Activated T-cell treated with anti-CD3 and anti-CD28 coated beads for 48 hours (primary cell): ENCODE measurements around the gene SLC39A11.
"Not testable (repeated sequence)": the region's sequence is repeated elsewhere in the genome, so short reads cannot be mapped to it uniquely, and the experiment has no call there.

Source experiments
- DNase-seq: peaks from one replicate; pipeline ENCODE4 v3.0.0-alpha.2; 2020; ENCODE audit warnings: low read depth

The SLC39A11 gene

DNA sequence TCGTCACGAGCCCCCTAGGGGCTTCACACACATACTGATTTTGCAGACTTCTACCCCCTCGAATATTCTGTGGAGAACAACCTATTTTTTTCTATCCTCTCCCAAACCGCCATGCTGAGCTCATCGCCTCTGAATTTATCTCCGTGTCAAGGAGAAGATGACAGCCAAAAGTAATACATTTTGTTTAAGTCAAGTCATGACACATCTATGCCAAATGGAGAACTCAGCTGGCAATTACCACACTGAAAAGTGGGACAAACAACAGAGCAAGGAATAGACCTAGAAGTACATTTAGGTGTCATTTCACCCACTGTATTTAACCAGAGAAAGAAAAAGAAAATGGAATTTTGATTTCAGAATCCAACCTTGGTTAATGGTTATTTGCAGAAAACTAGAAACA, 260.2 kb downstream of the SLC39A11 start:
- no peak for DNase-seq

- DNase-seq, result no peak
Measured at GRCh38 chr17:72829883-72830282, 262.6 kb downstream of the SLC39A11 start.

DNA sequence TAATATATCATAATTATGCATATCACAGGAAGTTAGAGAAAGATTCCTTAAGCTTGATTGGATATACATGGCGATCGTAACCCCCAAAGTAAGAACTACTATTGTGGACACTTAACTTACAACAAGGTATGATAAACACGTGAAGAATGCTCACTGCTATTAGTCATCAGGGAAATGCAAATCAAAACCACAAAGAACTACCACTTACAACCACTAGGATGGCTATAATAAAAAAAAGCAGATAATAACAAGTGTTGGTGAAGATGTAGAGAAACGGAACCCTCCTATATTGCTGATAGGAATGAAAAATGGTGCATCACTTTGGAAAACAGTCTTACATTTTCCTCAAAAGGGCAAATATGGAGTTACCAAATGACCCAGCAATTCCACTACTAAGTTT, 265.9 kb downstream of the SLC39A11 start:
- no peak for DNase-seq

- not testable (repeated sequence) for DNase-seq
Measured at GRCh38 chr17:72826059-72826458, 266.4 kb downstream of the SLC39A11 start.

DNA sequence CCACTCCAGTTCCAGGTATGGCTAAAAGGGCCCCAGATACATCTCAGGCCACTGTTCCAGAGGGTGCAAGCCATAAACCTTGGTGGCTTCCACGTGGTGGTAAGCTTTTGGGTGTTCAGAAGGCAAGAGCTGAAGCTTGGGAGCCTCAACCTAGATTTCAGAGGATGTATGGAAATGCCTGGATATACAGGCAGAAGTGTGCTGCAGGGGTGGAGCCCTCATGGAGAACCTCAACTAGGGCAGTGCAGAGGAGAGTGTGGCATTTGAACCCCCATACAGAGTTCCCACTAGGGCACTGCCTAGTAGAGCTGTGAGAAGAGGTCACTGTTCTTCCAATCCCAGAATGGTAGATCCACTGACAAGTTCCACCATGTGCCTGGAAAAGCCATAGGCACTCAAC, 267.3 kb downstream of the SLC39A11 start:
- no peak for DNase-seq

GRCh38 chr17:72824267-72824666, 268.2 kb downstream of the SLC39A11 start:
- DNase-seq, result not testable (repeated sequence)

- DNase-seq, result no peak
Measured at GRCh38 chr17:72822358-72823023, 270.0 kb downstream of the SLC39A11 start.

GRCh38 chr17:72816406-72816805, 276.1 kb downstream of the SLC39A11 start:
- DNase-seq, result no peak

- DNase-seq, result no peak
Measured at GRCh38 chr17:72813481-72813880, 279.0 kb downstream of the SLC39A11 start.

DNA sequence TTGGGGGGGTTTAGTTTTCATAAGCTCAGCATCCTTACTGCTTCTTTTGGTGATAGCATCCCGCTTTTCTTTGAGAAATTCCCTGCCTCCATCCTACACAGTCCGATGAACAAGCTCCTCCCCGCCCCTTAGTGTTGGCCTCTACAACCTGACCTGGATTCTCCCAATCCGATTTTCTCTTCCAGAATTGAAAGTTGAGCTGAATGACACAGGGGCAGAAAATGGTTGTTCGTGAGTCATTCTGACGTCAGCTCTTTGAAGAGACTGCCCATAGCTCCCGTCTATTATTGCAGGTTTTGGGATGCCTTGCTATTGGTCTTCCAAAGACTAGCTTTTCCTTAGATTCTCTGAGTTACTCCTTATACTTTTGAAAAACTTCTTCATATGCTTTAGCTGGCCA, 279.7 kb downstream of the SLC39A11 start:
- no peak for DNase-seq

GRCh38 chr17:72811976-72812687, 280.4 kb downstream of the SLC39A11 start:
- DNase-seq, result no peak

DNA sequence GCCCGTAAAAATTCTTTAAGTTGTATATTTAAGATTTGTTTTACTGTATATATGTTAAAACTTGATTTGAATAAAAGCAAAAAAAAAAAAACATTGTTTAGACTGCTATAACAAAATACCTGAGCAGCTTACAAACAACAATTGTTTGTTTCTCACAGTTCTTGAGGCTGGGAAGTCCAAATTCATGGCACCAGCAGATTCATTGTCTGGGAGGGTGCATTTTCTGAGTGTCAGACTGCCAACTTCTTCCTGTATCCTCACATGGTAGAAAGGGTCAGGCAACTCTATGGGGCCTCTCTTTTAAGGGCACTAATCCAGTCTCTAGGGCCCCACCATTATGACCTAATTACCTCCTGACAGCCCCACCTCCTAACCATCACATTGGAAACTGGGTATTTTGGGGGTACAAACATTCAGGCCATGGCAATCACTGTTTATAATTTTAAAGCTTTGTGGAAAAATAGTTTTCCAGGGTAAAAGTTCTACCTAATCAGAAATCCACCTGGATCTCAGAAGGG, 281.4 kb downstream of the SLC39A11 start:
- DNase-seq, result no peak

DNA sequence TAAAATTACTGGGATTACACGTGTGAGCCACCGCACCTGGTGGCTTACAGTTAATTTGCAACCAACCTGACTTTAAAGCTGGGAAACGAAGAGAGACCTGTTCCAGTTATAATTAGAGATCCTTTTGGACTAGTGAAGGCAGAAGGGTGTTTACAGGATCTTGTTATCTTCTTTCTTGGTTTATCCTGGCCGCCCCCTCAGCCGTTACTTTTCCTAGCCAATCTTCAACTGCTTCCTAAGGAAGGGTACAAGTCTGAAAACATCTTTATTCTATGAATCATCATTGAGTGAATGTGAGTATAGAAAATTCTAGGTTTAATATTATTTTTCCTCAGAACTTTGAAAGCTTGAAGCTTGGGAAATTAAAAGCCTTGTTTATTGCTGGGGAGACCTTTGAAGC, 286.5 kb downstream of the SLC39A11 start:
- no peak for DNase-seq

GRCh38 chr17:72804949-72805707, 287.4 kb downstream of the SLC39A11 start:
- no peak for DNase-seq

DNA sequence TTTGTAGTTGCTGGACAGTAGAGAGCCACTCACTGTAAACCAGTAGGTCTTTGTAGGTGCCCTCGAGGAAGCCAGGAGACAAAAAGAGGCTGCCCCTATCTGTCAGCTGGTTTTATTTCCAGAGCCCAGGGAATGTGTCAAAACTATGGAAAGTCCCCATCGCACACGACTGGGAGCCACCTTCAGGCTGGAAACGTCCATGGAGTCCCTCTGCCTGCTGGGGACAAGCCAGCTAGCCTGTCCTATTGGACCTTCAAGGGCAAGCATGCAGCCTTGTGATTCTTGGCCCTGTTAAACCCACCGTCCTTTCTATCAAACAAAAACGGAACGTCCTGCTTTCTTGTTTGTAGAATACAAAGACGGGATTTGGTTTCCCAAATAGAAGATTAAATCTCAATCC, 289.8 kb downstream of the SLC39A11 start:
- DNase-seq, result no peak

DNA sequence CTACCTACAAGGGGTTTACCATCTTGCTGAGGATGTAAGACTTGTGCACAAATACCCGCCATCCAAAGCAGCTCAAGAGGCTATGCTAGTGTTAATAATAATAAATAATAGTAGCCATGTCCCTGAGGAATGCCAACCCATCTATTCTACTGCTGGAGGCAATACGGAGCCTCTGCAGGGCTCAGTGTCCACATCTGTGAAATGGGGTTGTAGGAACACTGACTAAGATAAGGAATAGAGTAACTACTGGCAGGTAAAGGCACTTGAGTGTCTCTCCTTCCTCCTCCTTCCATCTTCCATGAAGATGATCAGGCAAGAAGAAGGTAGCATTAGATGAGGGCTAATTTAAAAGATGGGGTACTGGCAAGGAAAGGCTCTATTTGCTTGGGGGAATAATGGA, 295.3 kb downstream of the SLC39A11 start:
- DNase-seq, result no peak

GRCh38 chr17:72795941-72796340, 296.5 kb downstream of the SLC39A11 start:
- no peak for DNase-seq

DNA sequence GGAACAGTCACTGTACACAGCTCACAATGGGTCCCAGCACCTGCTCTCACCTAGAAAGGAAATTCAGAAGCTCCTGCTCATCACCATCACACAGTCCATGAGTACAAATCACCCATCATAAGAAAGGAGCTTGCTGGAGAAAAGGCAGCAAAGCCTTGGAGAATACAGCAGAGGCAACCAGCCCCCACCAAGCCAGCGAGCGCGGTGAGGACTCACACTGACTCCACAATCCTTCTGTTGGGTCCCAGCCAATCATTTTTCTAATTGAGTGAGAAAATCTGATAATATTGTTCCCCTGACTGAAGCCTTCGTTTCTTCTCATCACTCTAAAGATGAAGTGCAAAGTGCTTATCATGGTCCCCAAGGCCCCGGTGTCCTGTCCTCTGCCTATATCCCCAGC, 298.3 kb downstream of the SLC39A11 start:
- DNase-seq, result no peak

- DNase-seq, result no peak
Measured at GRCh38 chr17:72792771-72793170, 299.7 kb downstream of the SLC39A11 start.

GRCh38 chr17:72790190-72790589, 302.3 kb downstream of the SLC39A11 start:
- DNase-seq, result no peak

DNA sequence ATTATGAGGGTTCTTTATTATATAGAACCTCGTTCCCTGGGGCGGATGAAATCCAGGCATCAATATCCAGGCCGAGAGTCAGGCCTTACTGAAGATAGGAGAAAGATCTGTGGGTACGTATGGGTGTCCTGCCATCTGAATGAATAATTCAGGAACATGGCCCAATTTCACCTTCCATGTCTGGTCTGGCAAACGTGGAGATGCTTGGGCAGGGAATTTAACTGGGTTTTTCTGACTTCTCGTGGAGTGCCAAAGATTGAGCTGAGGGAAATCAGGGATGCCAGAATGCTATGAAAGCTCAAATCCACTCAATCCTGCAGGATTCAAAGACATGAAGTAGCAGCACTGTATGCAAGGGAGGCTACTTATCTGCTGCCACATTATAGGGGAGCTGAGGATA, 302.8 kb downstream of the SLC39A11 start:
- DNase-seq, result no peak

DNA sequence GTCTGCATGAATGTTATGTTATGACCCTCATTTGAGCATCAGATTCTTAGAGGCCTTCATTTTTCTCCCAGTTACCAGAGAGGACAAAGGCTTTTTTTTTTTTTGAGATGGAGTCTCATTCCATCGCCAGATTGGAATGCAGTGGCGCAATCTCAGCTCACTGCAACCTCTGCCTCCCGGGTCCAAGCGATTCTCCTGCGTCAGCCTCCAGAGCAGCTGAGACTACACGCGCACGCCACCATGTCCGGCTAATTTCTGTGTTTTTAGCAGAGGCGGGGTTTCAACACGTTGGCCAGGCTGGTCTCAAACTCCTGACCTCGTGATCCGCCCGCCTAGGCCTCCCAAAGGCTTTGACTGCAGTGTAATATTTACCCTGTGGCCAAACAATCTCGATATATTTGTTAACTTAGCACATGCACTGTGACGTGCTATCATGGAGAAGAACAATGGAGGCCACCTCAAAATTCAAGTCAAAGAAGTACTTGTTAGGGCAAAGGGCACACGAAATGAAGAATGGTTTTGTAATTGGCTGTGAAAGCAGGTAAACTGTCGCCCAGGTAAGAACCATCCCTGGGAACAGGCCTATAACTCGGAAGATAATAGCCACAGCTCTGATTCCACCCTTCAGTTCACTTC, 303.4 kb downstream of the SLC39A11 start:
- DNase-seq, result no peak
